GM18517 (cell line): ENCODE data around the gene MTX1.

Experiments
- ATAC-seq: cut with Tn5 transposase; IDR thresholded peaks from one replicate; pipeline ENCODE4 v1.9.1; 2021; ENCODE audit warnings: mild to moderate bottlenecking, moderate library complexity; ENCODE audit not compliant: unreplicated experiment

The MTX1 gene

GRCh38 chr1:155173478-155174323 is 34.8 kb upstream of the MTX1 start, which contains the start of gene TRIM46:
TSS of gene TRIM46 (plus strand) at chr1:155173849. CDS start at chr1:155173967, 118 bp downstream.
- no peak for ATAC-seq

- ATAC-seq: no peak
These were observed 33.9 kb upstream of the MTX1 start for GRCh38 chr1:155174324-155175280.

- ATAC-seq: no peak
These were observed 33.1 kb upstream of the MTX1 start for GRCh38 chr1:155175281-155175926.

GRCh38 chr1:155175927-155176371 is 32.5 kb upstream of the MTX1 start:
- ATAC-seq: no peak

- ATAC-seq: no peak
These were observed 31.9 kb upstream of the MTX1 start for GRCh38 chr1:155176544-155177071.

- ATAC-seq: no peak
These were observed 31.1 kb upstream of the MTX1 start for GRCh38 chr1:155177192-155177917.

GRCh38 chr1:155177918-155178281 is 30.6 kb upstream of the MTX1 start:
- ATAC-seq: no peak

- ATAC-seq: no peak
These were observed 29.9 kb upstream of the MTX1 start for GRCh38 chr1:155178441-155179111.

- no peak for ATAC-seq
These were observed 29.1 kb upstream of the MTX1 start for GRCh38 chr1:155179112-155180031.

GRCh38 chr1:155181371-155182051 is 27.0 kb upstream of the MTX1 start:
- ATAC-seq: no peak

- no peak for ATAC-seq
These were observed 26.4 kb upstream of the MTX1 start for GRCh38 chr1:155182052-155182550.

GRCh38 chr1:155183775-155184221 is 24.7 kb upstream of the MTX1 start:
- ATAC-seq: no peak

GRCh38 chr1:155184351-155184811 is 24.1 kb upstream of the MTX1 start:
- ATAC-seq: no peak

GRCh38 chr1:155184835-155185782 is 23.4 kb upstream of the MTX1 start:
- ATAC-seq: peak; percentile 83

- ATAC-seq: no peak
These were observed 22.8 kb upstream of the MTX1 start for GRCh38 chr1:155185783-155186066.

GRCh38 chr1:155186067-155186793 is 22.3 kb upstream of the MTX1 start:
- no peak for ATAC-seq
